Ishikawa (cell line): ENCODE results near the gene AGMO.

ENCODE experiments used
- CREB1 ChIP-seq: IDR thresholded peaks from 2 replicates; pipeline ENCODE4 v1.6.1; 2012; ENCODE audit warnings: low read depth
- EP300 ChIP-seq: IDR thresholded peaks from 2 replicates; pipeline ENCODE4 v1.6.1; 2012; ENCODE audit warnings: borderline replicate concordance
- NFIC ChIP-seq: IDR thresholded peaks from 2 replicates; pipeline ENCODE4 v1.6.1; 2012
- RAD21 ChIP-seq: IDR thresholded peaks from 2 replicates; pipeline ENCODE4 v1.6.1; 2012; ENCODE audit warnings: low read depth
- TAF1 ChIP-seq: IDR thresholded peaks from 2 replicates; pipeline ENCODE4 v1.6.1; 2012; ENCODE audit warnings: low read depth, mild to moderate bottlenecking
- TCF12 ChIP-seq: IDR thresholded peaks from 2 replicates; pipeline ENCODE4 v1.6.1; 2012; ENCODE audit warnings: low read depth
- TEAD4 ChIP-seq: IDR thresholded peaks from 2 replicates; pipeline ENCODE4 v1.6.1; 2012
- YY1 ChIP-seq: IDR thresholded peaks from 2 replicates; pipeline ENCODE4 v1.6.1; 2012; ENCODE audit warnings: low read depth
- ZBTB7A ChIP-seq: IDR thresholded peaks from 2 replicates; pipeline ENCODE4 v1.6.1; 2012; ENCODE audit warnings: low read depth
- TF ChIP-seq, protein P1 (sequence below): IDR thresholded peaks from 2 replicates; pipeline ENCODE4 v1.6.1; 2012; ENCODE audit warnings: low read depth, mild to moderate bottlenecking
- TF ChIP-seq, protein P2 (sequence below): IDR thresholded peaks from 2 replicates; pipeline ENCODE4 v1.6.1; 2012
- TF ChIP-seq, protein P3 (sequence below): IDR thresholded peaks from 2 replicates; pipeline ENCODE4 v1.6.1; 2012

DNA sequence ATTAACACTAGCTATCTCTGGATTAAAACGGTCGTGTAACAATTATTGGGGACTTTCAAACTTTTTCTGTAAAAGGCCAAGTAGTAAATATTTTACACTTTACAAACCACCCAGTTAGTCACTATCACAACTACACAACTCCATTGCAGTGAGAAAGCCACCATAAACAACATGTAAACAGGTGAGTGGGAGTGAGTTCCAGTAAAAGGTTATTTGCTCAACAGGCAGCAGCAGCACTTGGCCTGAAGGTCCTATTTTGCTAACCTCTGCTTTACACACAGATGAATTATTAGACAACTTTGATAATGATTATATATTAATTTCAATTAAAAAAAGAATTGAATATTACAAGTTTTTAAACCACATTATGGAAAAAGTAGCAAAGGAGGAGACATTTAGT, 15.8 kb upstream of the AGMO start:
- TF ChIP-seq, protein P1, sequence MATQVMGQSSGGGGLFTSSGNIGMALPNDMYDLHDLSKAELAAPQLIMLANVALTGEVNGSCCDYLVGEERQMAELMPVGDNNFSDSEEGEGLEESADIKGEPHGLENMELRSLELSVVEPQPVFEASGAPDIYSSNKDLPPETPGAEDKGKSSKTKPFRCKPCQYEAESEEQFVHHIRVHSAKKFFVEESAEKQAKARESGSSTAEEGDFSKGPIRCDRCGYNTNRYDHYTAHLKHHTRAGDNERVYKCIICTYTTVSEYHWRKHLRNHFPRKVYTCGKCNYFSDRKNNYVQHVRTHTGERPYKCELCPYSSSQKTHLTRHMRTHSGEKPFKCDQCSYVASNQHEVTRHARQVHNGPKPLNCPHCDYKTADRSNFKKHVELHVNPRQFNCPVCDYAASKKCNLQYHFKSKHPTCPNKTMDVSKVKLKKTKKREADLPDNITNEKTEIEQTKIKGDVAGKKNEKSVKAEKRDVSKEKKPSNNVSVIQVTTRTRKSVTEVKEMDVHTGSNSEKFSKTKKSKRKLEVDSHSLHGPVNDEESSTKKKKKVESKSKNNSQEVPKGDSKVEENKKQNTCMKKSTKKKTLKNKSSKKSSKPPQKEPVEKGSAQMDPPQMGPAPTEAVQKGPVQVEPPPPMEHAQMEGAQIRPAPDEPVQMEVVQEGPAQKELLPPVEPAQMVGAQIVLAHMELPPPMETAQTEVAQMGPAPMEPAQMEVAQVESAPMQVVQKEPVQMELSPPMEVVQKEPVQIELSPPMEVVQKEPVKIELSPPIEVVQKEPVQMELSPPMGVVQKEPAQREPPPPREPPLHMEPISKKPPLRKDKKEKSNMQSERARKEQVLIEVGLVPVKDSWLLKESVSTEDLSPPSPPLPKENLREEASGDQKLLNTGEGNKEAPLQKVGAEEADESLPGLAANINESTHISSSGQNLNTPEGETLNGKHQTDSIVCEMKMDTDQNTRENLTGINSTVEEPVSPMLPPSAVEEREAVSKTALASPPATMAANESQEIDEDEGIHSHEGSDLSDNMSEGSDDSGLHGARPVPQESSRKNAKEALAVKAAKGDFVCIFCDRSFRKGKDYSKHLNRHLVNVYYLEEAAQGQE = no peak
- no peak for TF ChIP-seq TAF1
- TF ChIP-seq, protein P2, sequence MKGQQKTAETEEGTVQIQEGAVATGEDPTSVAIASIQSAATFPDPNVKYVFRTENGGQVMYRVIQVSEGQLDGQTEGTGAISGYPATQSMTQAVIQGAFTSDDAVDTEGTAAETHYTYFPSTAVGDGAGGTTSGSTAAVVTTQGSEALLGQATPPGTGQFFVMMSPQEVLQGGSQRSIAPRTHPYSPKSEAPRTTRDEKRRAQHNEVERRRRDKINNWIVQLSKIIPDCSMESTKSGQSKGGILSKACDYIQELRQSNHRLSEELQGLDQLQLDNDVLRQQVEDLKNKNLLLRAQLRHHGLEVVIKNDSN = no peak
- TF ChIP-seq EP300 = no peak
- TF ChIP-seq CREB1 = no peak
- TF ChIP-seq, protein P3, sequence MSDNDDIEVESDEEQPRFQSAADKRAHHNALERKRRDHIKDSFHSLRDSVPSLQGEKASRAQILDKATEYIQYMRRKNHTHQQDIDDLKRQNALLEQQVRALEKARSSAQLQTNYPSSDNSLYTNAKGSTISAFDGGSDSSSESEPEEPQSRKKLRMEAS = no peak
- no peak for TF ChIP-seq NFIC
- no peak for TF ChIP-seq TEAD4
- no peak for TF ChIP-seq RAD21
- TF ChIP-seq YY1 = no peak
- TF ChIP-seq TCF12 = no peak
- no peak for TF ChIP-seq ZBTB7A
